K562 (cell line): ENCODE measurements around the gene NOSTRIN. TPM values are rescaled to one million over a fixed set of nuclear protein-coding genes. Genes with fewer than 3 reads are reported as not detected.
A peak's percentile ranks its signal among the peaks of the same experiment; 100 is the strongest.

Source experiments
- CBX5 ChIP-seq: IDR thresholded peaks from 2 replicates; pipeline ENCODE4 v1.6.1; 2014; ENCODE audit warnings: low read depth, borderline replicate concordance
- CHD2 ChIP-seq: IDR thresholded peaks from 2 replicates; pipeline ENCODE4 v1.6.1; 2011; ENCODE audit warnings: low read depth, low read length
- E2F3 ChIP-seq: fragments of 250-450 bp; sonication (Bioruptor Pico); IDR thresholded peaks from 2 replicates; pipeline ENCODE4 v1.4.0; 2020; ENCODE audit warnings: mild to moderate bottlenecking
- ELF2 ChIP-seq: fragments of 250-450 bp; sonication (Bioruptor Pico); IDR thresholded peaks from 2 replicates; pipeline ENCODE4 v1.5.0; 2021; ENCODE audit warnings: mild to moderate bottlenecking
- FOXM1 ChIP-seq, 2 experiments: fragments of 450-650 bp in 1 of 2; sonication (generic) in 1 of 2; formaldehyde crosslinking in 1 of 2; IDR thresholded peaks; 2 replicates each; pipeline versions ENCODE4 v1.6.1 to v1.9.0; 2017 to 2022; ENCODE audit warnings: low read depth in 2 of 2, mild to moderate bottlenecking in 2 of 2, missing genetic modification reagents in 1 of 2, moderate library complexity in 1 of 2
- HDAC6 ChIP-seq: IDR thresholded peaks from 2 replicates; pipeline ENCODE4 v1.6.1; 2012; ENCODE audit warnings: low read depth, mild to moderate bottlenecking, control low read depth, inconsistent platforms, low read length, moderate library complexity
- MCM7 ChIP-seq, 2 experiments: fragments of 450-650 bp; IDR thresholded peaks; 2 replicates each; pipeline ENCODE4 v1.6.1; 2016 to 2018
- MEF2D ChIP-seq: conservative IDR thresholded peaks from 2 replicates; pipeline ENCODE4 v1.6.1; 2016; ENCODE audit warnings: low read depth, missing genetic modification characterization, missing compliant biosample characterization
- NCOR1 ChIP-seq: fragments of 450-650 bp; IDR thresholded peaks from 2 replicates; pipeline ENCODE4 v1.6.1; 2016; ENCODE audit warnings: mild to moderate bottlenecking, moderate library complexity
- NKRF ChIP-seq: fragments of 450-650 bp; IDR thresholded peaks from 2 replicates; pipeline ENCODE4 v1.6.1; 2016; ENCODE audit warnings: borderline replicate concordance
- PHB ChIP-seq: fragments of 250-450 bp; sonication (Bioruptor Pico); IDR thresholded peaks from 2 replicates; pipeline ENCODE4 v1.5.0; 2021
- PTBP1 ChIP-seq: fragments of 200-400 bp; formaldehyde crosslinking; IDR thresholded peaks from 2 replicates; pipeline ENCODE4 v1.6.1; 2017; ENCODE audit warnings: low read depth, low read length
- RBM34 ChIP-seq: fragments of 200-400 bp; formaldehyde crosslinking; IDR thresholded peaks from 2 replicates; pipeline ENCODE4 v1.6.1; 2018; ENCODE audit warnings: low read length, borderline replicate concordance; ENCODE audit not compliant: insufficient read depth
- TAF15 ChIP-seq: fragments of 200-400 bp; formaldehyde crosslinking; IDR thresholded peaks from 2 replicates; pipeline ENCODE4 v1.6.1; 2017; ENCODE audit warnings: mild to moderate bottlenecking, low read depth, low read length, moderate library complexity
- TAF9B ChIP-seq: fragments of 450-650 bp; IDR thresholded peaks from 2 replicates; pipeline ENCODE4 v1.6.1; 2018; ENCODE audit warnings: mild to moderate bottlenecking; ENCODE audit not compliant: partially characterized antibody
- WHSC1 ChIP-seq: IDR thresholded peaks from one replicate; pipeline ENCODE4 v1.6.1; 2012; ENCODE audit warnings: low read length, control low read depth, inconsistent platforms
- ZC3H4 ChIP-seq: sonication (generic); formaldehyde crosslinking; IDR thresholded peaks from 2 replicates; pipeline ENCODE4 v1.9.0; 2021; ENCODE audit warnings: missing genetic modification reagents, borderline replicate concordance
- ZNF12 ChIP-seq: sonication (generic); formaldehyde crosslinking; IDR thresholded peaks from 2 replicates; pipeline ENCODE4 v1.4.0; 2020; ENCODE audit warnings: mild to moderate bottlenecking, missing genetic modification reagents
- ZNF280B ChIP-seq: fragments of 250-450 bp; sonication (Bioruptor Pico); IDR thresholded peaks from 2 replicates; pipeline ENCODE4 v1.5.1; 2021; ENCODE audit warnings: mild to moderate bottlenecking
- ZNF780A ChIP-seq: fragments of 250-450 bp; sonication (Bioruptor Pico); IDR thresholded peaks from 2 replicates; pipeline ENCODE4 v1.5.0; 2021; ENCODE audit warnings: mild to moderate bottlenecking
- polyA plus RNA-seq, 8 experiments: library from polyadenylated mRNA; depleted of rRNA in 4 of 8; stranded (reverse) in 5 of 8; unstranded in 3 of 8; fragments of >200 nt; fragmentation: Nextera tagmentation in 2 of 8; fragmentation: Illumina TruSeq in 1 of 8; extraction: Ambion mirVana in 2 of 8; extraction: Trizol in 1 of 8; gene quantifications; 2 replicates each; pipeline versions ENCODE4 v1.2.1 to v1.2.3, GENCODE V29; 2011 to 2014; ENCODE audit warnings: inconsistent platforms in 1 of 8, missing spikeins in 1 of 8
- total RNA-seq, 7 experiments: library from RNA; depleted of rRNA in 6 of 7; stranded (reverse); fragments of >200 nt in 6 of 7; fragmentation: Illumina TruSeq in 2 of 7; extraction: Trizol in 2 of 7; gene quantifications; 2 replicates each; pipeline versions ENCODE4 v1.2.1 to v1.2.3, GENCODE V29; 2011 to 2021; ENCODE audit warnings: low replicate concordance in 1 of 7
- TF ChIP-seq, protein P1 (sequence below): fragments of 250-450 bp; sonication (Bioruptor Pico); IDR thresholded peaks from 2 replicates; pipeline ENCODE4 v1.8.0; 2021; ENCODE audit warnings: borderline replicate concordance, mild to moderate bottlenecking, moderate library complexity; ENCODE audit not compliant: poor library complexity, severe bottlenecking
- TF ChIP-seq, protein P2 (sequence below): sonication (generic); IDR thresholded peaks from 2 replicates; pipeline ENCODE4 v1.6.1; 2016
- TF ChIP-seq, protein P3 (sequence below): IDR thresholded peaks from 2 replicates; pipeline ENCODE4 v1.6.1; 2014; ENCODE audit warnings: antibody characterized with exemption

Gene NOSTRIN
- total and polyA plus RNA-seq, 9 of the 15 experiments (the other 6 are each of a cell fraction or from before 2014, with no cell fraction given), result 26.7 to 82.9 (median 56.3) TPM

DNA sequence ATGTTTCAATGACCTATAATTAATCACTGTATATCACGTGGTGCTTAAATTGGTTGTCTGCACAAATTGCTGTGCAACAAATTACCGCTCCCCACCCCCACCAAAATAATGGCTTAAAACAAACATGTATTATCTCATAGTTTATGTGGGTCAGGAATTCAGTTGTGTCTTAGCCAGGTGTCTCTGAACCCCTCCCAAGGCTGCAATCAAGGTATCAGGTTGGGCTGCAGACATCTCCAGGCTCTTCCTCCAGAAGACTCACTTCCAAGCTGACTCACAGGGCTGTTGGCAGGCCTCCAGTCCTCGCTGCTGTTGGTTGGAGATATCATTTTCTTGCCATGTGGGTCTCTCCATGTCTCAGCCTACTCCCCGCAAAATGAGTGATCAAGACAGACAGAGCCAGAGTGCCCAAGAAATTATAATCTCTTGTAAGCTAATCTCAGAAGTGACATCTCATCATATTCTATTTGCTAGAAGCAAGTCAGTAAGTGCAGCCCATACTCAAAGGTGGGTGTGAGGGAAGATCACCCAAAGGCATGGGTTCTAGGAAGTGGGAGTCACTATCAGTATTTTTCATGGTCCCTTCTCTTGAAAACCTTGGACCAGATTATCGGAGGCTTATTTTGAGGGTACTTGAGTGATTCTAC is 49.4 kb downstream of the NOSTRIN start (continued):
- TF ChIP-seq NCOR1, result peak; percentile 95
- no peak for TF ChIP-seq PTBP1
- no peak for TF ChIP-seq TAF15
- no peak for TF ChIP-seq WHSC1
- no peak for TF ChIP-seq NKRF
- TF ChIP-seq CHD2, result 0 out of 2 replicates have a peak, but pooled peaks have one; percentile 17
- TF ChIP-seq RBM34, result no peak
- TF ChIP-seq ZNF780A (CRISPR knock-in tag), result no peak
- 0 out of 2 replicates have a peak, but pooled peaks have one; percentile 26 for TF ChIP-seq MEF2D (tag)
- TF ChIP-seq, protein P1, sequence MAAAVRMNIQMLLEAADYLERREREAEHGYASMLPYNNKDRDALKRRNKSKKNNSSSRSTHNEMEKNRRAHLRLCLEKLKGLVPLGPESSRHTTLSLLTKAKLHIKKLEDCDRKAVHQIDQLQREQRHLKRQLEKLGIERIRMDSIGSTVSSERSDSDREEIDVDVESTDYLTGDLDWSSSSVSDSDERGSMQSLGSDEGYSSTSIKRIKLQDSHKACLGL, result no peak
- no peak for TF ChIP-seq PHB
- TF ChIP-seq CBX5, result no peak
- TF ChIP-seq, protein P2, sequence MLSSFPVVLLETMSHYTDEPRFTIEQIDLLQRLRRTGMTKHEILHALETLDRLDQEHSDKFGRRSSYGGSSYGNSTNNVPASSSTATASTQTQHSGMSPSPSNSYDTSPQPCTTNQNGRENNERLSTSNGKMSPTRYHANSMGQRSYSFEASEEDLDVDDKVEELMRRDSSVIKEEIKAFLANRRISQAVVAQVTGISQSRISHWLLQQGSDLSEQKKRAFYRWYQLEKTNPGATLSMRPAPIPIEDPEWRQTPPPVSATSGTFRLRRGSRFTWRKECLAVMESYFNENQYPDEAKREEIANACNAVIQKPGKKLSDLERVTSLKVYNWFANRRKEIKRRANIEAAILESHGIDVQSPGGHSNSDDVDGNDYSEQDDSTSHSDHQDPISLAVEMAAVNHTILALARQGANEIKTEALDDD, result peak; percentile 69; the same call in 1 of the 2 replicates
- TF ChIP-seq ZNF280B (CRISPR knock-in tag), result no peak
- no peak for TF ChIP-seq MCM7 (IDR thresholded peaks at IDR 0.05)
- TF ChIP-seq E2F3, result no peak
- TF ChIP-seq ZC3H4, result no peak
- TF ChIP-seq, protein P3, sequence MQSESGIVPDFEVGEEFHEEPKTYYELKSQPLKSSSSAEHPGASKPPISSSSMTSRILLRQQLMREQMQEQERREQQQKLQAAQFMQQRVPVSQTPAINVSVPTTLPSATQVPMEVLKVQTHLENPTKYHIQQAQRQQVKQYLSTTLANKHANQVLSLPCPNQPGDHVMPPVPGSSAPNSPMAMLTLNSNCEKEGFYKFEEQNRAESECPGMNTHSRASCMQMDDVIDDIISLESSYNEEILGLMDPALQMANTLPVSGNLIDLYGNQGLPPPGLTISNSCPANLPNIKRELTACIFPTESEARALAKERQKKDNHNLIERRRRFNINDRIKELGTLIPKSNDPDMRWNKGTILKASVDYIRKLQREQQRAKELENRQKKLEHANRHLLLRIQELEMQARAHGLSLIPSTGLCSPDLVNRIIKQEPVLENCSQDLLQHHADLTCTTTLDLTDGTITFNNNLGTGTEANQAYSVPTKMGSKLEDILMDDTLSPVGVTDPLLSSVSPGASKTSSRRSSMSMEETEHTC, result 0 out of 2 replicates have a peak, but pooled peaks have one; percentile 40
- TF ChIP-seq ELF2 (CRISPR knock-in tag), result no peak
- TF ChIP-seq ZNF12 (CRISPR knock-in tag), result no peak; the same call in 1 of the 2 replicates
- no peak for TF ChIP-seq HDAC6
- TF ChIP-seq FOXM1 (IDR thresholded peaks at IDR 0.05; ENCODE audit: low read depth), result peak; percentile 83
- TF ChIP-seq FOXM1 (CRISPR knock-in tag; IDR thresholded peaks at IDR 0.05; ENCODE audit: low read depth), result no peak
- peak; percentile 51 for TF ChIP-seq TAF9B
